Central memory CD8-positive, alpha-beta T cell (primary cell): ENCODE results near the gene EGFL8.
"Not testable (repeated sequence)": the region's sequence is repeated elsewhere in the genome, so short reads cannot be mapped to it uniquely, and the experiment has no call there.

Experiments
- ATAC-seq: fragments of 150-1000 bp; cut with Tn5 transposase; replicated peaks from 2 replicates; pipeline ENCODE4 v1.10.0; 2022; ENCODE audit warnings: mild to moderate bottlenecking, moderate FRiP score, moderate number of reproducible peaks; ENCODE audit not compliant: poor library complexity, severe bottlenecking; ENCODE audit errors: extremely low read depth
- DNase-seq, 2 donors: peaks; one replicate each; pipeline ENCODE4 v3.0.0; 2021; ENCODE audit warnings: low spot score in 2 of 2
- H3K27ac Mint-ChIP-seq: one replicate; pipeline ENCODE4 v1.8.0; 2022; ENCODE audit warnings: low read depth, mild to moderate bottlenecking, moderate library complexity, mixed read lengths
- H3K27me3 Mint-ChIP-seq: one replicate; pipeline ENCODE4 v1.8.0; 2022; ENCODE audit warnings: mixed read lengths
- H3K36me3 Mint-ChIP-seq: one replicate; pipeline ENCODE4 v1.8.0; 2022; ENCODE audit warnings: mild to moderate bottlenecking, moderate library complexity, mixed read lengths; ENCODE audit not compliant: insufficient read depth
- H3K4me1 Mint-ChIP-seq: one replicate; pipeline ENCODE4 v1.8.0; 2022; ENCODE audit warnings: mixed read lengths
- H3K4me3 Mint-ChIP-seq: one replicate; pipeline ENCODE4 v1.8.0; 2022; ENCODE audit warnings: mild to moderate bottlenecking, moderate library complexity, mixed read lengths
- H3K9me3 Mint-ChIP-seq: one replicate; pipeline ENCODE4 v1.8.0; 2022; ENCODE audit warnings: mixed read lengths

Gene EGFL8

GRCh38 chr6:32192608-32193039 lies 28.2 kb downstream of the EGFL8 start, which contains the start of gene GPSM3:
Gene GPSM3, minus strand, starts transcription at chr6:32192643. Its CDS starts 130 bp downstream, at chr6:32192513.
- DNase-seq: peak in 1 of 2 donors; percentile 23
- peak within 1 kb of the TSS; percentile 98 for H3K4me3 Mint-ChIP-seq
- no peaks in the 10 kb centered on the region for H3K9me3 Mint-ChIP-seq
- H3K4me1 Mint-ChIP-seq: peaks cover 76% of the 10 kb centered on the region
- peak within 1 kb of the TSS; percentile 98 for H3K27ac Mint-ChIP-seq
- H3K36me3 Mint-ChIP-seq: peaks cover 41% of the 10 kb centered on the region
- ATAC-seq: no peak
- no peaks in the 10 kb centered on the region for H3K27me3 Mint-ChIP-seq

- peak overlapping the region; percentile 98 for H3K4me3 Mint-ChIP-seq
- peaks cover 73% of the 10 kb centered on the region for H3K4me1 Mint-ChIP-seq
- peak overlapping the region; percentile 98 for H3K27ac Mint-ChIP-seq
- H3K27me3 Mint-ChIP-seq, H3K9me3 Mint-ChIP-seq, ATAC-seq, DNase-seq: not testable (repeated sequence)
- H3K36me3 Mint-ChIP-seq: peaks cover 37% of the 10 kb centered on the region
These were observed 28.7 kb downstream of the EGFL8 start for GRCh38 chr6:32193096-32193495.

- DNase-seq: no peak
- H3K27ac Mint-ChIP-seq: no peak overlapping the region
These were observed 30.0 kb downstream of the EGFL8 start for GRCh38 chr6:32194388-32194787.

GRCh38 chr6:32194825-32195651 lies 30.6 kb downstream of the EGFL8 start:
- H3K4me1 Mint-ChIP-seq: peaks cover 61% of the 10 kb centered on the region
- H3K4me3 Mint-ChIP-seq: peak overlapping the region; percentile 98
- ATAC-seq: peak; percentile 8
- H3K9me3 Mint-ChIP-seq: no peaks in the 10 kb centered on the region
- H3K27ac Mint-ChIP-seq: peak overlapping the region; percentile 98
- peaks cover 25% of the 10 kb centered on the region for H3K36me3 Mint-ChIP-seq
- DNase-seq: no peak
- no peaks in the 10 kb centered on the region for H3K27me3 Mint-ChIP-seq

More at GRCh38 chr6:32194388-32194787, 30.0 kb downstream of the EGFL8 start:
- ATAC-seq: no peak
- peaks cover 26% of the 10 kb centered on the region for H3K36me3 Mint-ChIP-seq
- peaks cover 62% of the 10 kb centered on the region for H3K4me1 Mint-ChIP-seq
- H3K4me3 Mint-ChIP-seq: peak overlapping the region; percentile 98
- H3K9me3 Mint-ChIP-seq: no peaks in the 10 kb centered on the region
- H3K27me3 Mint-ChIP-seq: no peaks in the 10 kb centered on the region

GRCh38 chr6:32195652-32195901 lies 31.2 kb downstream of the EGFL8 start:
- peaks cover 25% of the 10 kb centered on the region for H3K36me3 Mint-ChIP-seq
- peaks cover 61% of the 10 kb centered on the region for H3K4me1 Mint-ChIP-seq
- H3K27me3 Mint-ChIP-seq: no peaks in the 10 kb centered on the region
- peak overlapping the region; percentile 98 for H3K4me3 Mint-ChIP-seq
- ATAC-seq (peak; percentile 84), DNase-seq (peak; percentile 96 to 98)
- no peaks in the 10 kb centered on the region for H3K9me3 Mint-ChIP-seq
- H3K27ac Mint-ChIP-seq: peak overlapping the region; percentile 98

- Mint-ChIP-seq H3K27ac (peak overlapping the region; percentile 98), H3K4me3 (peak overlapping the region; percentile 98), H3K27me3 (no peaks in the 10 kb centered on the region), H3K4me1 (peaks cover 58% of the 10 kb centered on the region), H3K9me3 (no peaks in the 10 kb centered on the region), H3K36me3 (peaks cover 25% of the 10 kb centered on the region)
- ATAC-seq (peak; percentile 82), DNase-seq (peak; percentile 42 to 44)
These were observed 31.7 kb downstream of the EGFL8 start for GRCh38 chr6:32195902-32196681.

GRCh38 chr6:32196682-32197616 lies 32.6 kb downstream of the EGFL8 start:
- ATAC-seq: no peak
- H3K9me3 Mint-ChIP-seq: no peaks in the 10 kb centered on the region
- H3K36me3 Mint-ChIP-seq: peaks cover 22% of the 10 kb centered on the region
- peaks cover 50% of the 10 kb centered on the region for H3K4me1 Mint-ChIP-seq
- no peaks in the 10 kb centered on the region for H3K27me3 Mint-ChIP-seq
- H3K4me3 Mint-ChIP-seq: peak overlapping the region; percentile 98
- DNase-seq: no peak
- H3K27ac Mint-ChIP-seq: peak overlapping the region; percentile 98

- H3K4me3 Mint-ChIP-seq: no peak overlapping the region
- no peak for ATAC-seq
- no peak for DNase-seq
- no peak overlapping the region for H3K27ac Mint-ChIP-seq
- no peaks in the 10 kb centered on the region for H3K27me3 Mint-ChIP-seq
- H3K9me3 Mint-ChIP-seq: no peaks in the 10 kb centered on the region
- peaks cover 13% of the 10 kb centered on the region for H3K36me3 Mint-ChIP-seq
- H3K4me1 Mint-ChIP-seq: peaks cover 36% of the 10 kb centered on the region
These were observed 33.9 kb downstream of the EGFL8 start for GRCh38 chr6:32198345-32198696.

- Mint-ChIP-seq H3K27ac (no peak overlapping the region), H3K4me3 (no peak overlapping the region), H3K4me1 (peaks cover 30% of the 10 kb centered on the region), H3K27me3 (no peaks in the 10 kb centered on the region), H3K9me3 (no peaks in the 10 kb centered on the region), H3K36me3 (peaks cover 13% of the 10 kb centered on the region)
- DNase-seq (no peak), ATAC-seq (no peak)
These were observed 34.5 kb downstream of the EGFL8 start for GRCh38 chr6:32198866-32199265.

GRCh38 chr6:32200711-32201475 lies 36.5 kb downstream of the EGFL8 start:
- Mint-ChIP-seq H3K27ac (no peak overlapping the region), H3K4me3 (no peak overlapping the region), H3K36me3 (peaks cover 7% of the 10 kb centered on the region), H3K9me3 (no peaks in the 10 kb centered on the region), H3K27me3 (no peaks in the 10 kb centered on the region), H3K4me1 (peaks cover 11% of the 10 kb centered on the region)
- DNase-seq (no peak), ATAC-seq (no peak)

- DNase-seq (no peak), ATAC-seq (no peak)
- Mint-ChIP-seq H3K36me3 (no peaks in the 10 kb centered on the region), H3K4me1 (no peaks in the 10 kb centered on the region), H3K4me3 (no peak overlapping the region), H3K27me3 (no peaks in the 10 kb centered on the region), H3K27ac (no peak overlapping the region), H3K9me3 (no peaks in the 10 kb centered on the region)
These were observed 37.8 kb downstream of the EGFL8 start for GRCh38 chr6:32202186-32202585.
